ENCODE measurements around the gene ZNF366. TPM values are rescaled to one million over a fixed set of nuclear protein-coding genes. Genes with fewer than 3 reads are reported as not detected.

The ZNF366 gene
- polyA plus RNA-seq, 1 donor (not counting 4 experiments of a cell fraction or from before 2014, with no cell fraction given) = not detected

- Histone ChIP-seq H3K9me3 (ENCODE audit: control insufficient read depth, low read depth, low read length) (no peaks in the 10 kb centered on the region), H3K27ac (ENCODE audit: control insufficient read depth, insufficient read depth, low read length) (peak overlapping the region; percentile 80), H2AFZ (ENCODE audit: control insufficient read depth, low read length) (peak overlapping the region; percentile 65), H4K20me1 (ENCODE audit: control insufficient read depth, extremely low read depth, insufficient read depth, low read length) (no peaks in the 10 kb centered on the region), H3K36me3 (ENCODE audit: control insufficient read depth in 2 of 2, extremely low read depth in 1 of 2, insufficient read depth in 2 of 2, low read length in 2 of 2) (no peaks in the 10 kb centered on the region), H3K79me2 (ENCODE audit: control insufficient read depth, insufficient read depth, low read length) (no peaks in the 10 kb centered on the region), H3K4me1 (ENCODE audit: control insufficient read depth, extremely low read depth, insufficient read depth, low read length) (peaks cover 38% of the 10 kb centered on the region), H3K9ac (ENCODE audit: control insufficient read depth, extremely low read depth, insufficient read depth, low read length) (peak overlapping the region; percentile 57), H3K27me3 (ENCODE audit: control insufficient read depth, extremely low read depth, insufficient read depth, low read length) (no peaks in the 10 kb centered on the region), H3K4me2 (ENCODE audit: control insufficient read depth, extremely low read depth, insufficient read depth, low read depth, low read length) (peak overlapping the region; percentile 76), H3K9me1 (ENCODE audit: control insufficient read depth, extremely low read depth, insufficient read depth, low read length) (no peaks in the 10 kb centered on the region), H3K4me3 (ENCODE audit: control insufficient read depth in 2 of 3, extremely low read depth in 1 of 3, insufficient read depth in 2 of 3, low read depth in 1 of 3, low read length in 3 of 3) (peak overlapping the region in 2 of 3 experiments; percentile 21 to 44)
- DNase-seq (ENCODE audit: low read depth, low spot score) = peak; percentile 59
- TF ChIP-seq EZH2 (IDR thresholded peaks at IDR 0.05; ENCODE audit: low read length) = no peak
- TF ChIP-seq, protein P1, sequence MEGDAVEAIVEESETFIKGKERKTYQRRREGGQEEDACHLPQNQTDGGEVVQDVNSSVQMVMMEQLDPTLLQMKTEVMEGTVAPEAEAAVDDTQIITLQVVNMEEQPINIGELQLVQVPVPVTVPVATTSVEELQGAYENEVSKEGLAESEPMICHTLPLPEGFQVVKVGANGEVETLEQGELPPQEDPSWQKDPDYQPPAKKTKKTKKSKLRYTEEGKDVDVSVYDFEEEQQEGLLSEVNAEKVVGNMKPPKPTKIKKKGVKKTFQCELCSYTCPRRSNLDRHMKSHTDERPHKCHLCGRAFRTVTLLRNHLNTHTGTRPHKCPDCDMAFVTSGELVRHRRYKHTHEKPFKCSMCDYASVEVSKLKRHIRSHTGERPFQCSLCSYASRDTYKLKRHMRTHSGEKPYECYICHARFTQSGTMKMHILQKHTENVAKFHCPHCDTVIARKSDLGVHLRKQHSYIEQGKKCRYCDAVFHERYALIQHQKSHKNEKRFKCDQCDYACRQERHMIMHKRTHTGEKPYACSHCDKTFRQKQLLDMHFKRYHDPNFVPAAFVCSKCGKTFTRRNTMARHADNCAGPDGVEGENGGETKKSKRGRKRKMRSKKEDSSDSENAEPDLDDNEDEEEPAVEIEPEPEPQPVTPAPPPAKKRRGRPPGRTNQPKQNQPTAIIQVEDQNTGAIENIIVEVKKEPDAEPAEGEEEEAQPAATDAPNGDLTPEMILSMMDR (optimal IDR thresholded peaks at IDR 0.05 in 1 of 3, IDR thresholded peaks at IDR 0.05 in 1 of 3, conservative IDR thresholded peaks at IDR 0.05 in 1 of 3; ENCODE audit: extremely low read depth in 1 of 3, insufficient read depth in 2 of 3, low read length in 3 of 3) = no peak
- dilution Hi-C loops (cut with MboI; ENCODE audit: extremely low pct_ligation_motif_present, low sequenced_read_pairs) = no loop called here
- FAIRE-seq = peak; percentile 51
These were observed 43.1 kb downstream of the ZNF366 start for GRCh38 chr5:72464071-72464470.

- no peak for FAIRE-seq
These were observed 43.7 kb downstream of the ZNF366 start for GRCh38 chr5:72463449-72464052.

More at GRCh38 chr5:72463449-72464052, 43.7 kb downstream of the ZNF366 start:
- H3K9ac ChIP-seq (ENCODE audit: control insufficient read depth, extremely low read depth, insufficient read depth, low read length) = peak overlapping the region; percentile 57
- no peaks in the 10 kb centered on the region for H3K9me1 ChIP-seq (ENCODE audit: control insufficient read depth, extremely low read depth, insufficient read depth, low read length)
- peaks cover 38% of the 10 kb centered on the region for H3K4me1 ChIP-seq (ENCODE audit: control insufficient read depth, extremely low read depth, insufficient read depth, low read length)
- dilution Hi-C loops (cut with MboI; ENCODE audit: extremely low pct_ligation_motif_present, low sequenced_read_pairs) = no loop called here
- TF ChIP-seq, protein P1 (optimal IDR thresholded peaks at IDR 0.05 in 1 of 3, IDR thresholded peaks at IDR 0.05 in 1 of 3, conservative IDR thresholded peaks at IDR 0.05 in 1 of 3; ENCODE audit: extremely low read depth in 1 of 3, insufficient read depth in 2 of 3, low read length in 3 of 3) = peak; percentile 1 to 43 (median 22)
- TF ChIP-seq EZH2 (IDR thresholded peaks at IDR 0.05; ENCODE audit: low read length) = no peak
- no peaks in the 10 kb centered on the region for H3K36me3 ChIP-seq (ENCODE audit: control insufficient read depth in 2 of 2, extremely low read depth in 1 of 2, insufficient read depth in 2 of 2, low read length in 2 of 2)
- DNase-seq (ENCODE audit: low read depth, low spot score) = peak; percentile 32
- H2AFZ ChIP-seq (ENCODE audit: control insufficient read depth, low read length) = peak overlapping the region; percentile 65
- no peaks in the 10 kb centered on the region for H3K9me3 ChIP-seq (ENCODE audit: control insufficient read depth, low read depth, low read length)
- H3K4me2 ChIP-seq (ENCODE audit: control insufficient read depth, extremely low read depth, insufficient read depth, low read depth, low read length) = peak overlapping the region; percentile 76
- H3K27ac ChIP-seq (ENCODE audit: control insufficient read depth, insufficient read depth, low read length) = peak overlapping the region; percentile 80
- H3K4me3 ChIP-seq (ENCODE audit: control insufficient read depth in 2 of 3, extremely low read depth in 1 of 3, insufficient read depth in 2 of 3, low read depth in 1 of 3, low read length in 3 of 3) = peak overlapping the region in 2 of 3 experiments; percentile 21 to 44
- no peaks in the 10 kb centered on the region for H4K20me1 ChIP-seq (ENCODE audit: control insufficient read depth, extremely low read depth, insufficient read depth, low read length)
- H3K79me2 ChIP-seq (ENCODE audit: control insufficient read depth, insufficient read depth, low read length) = no peaks in the 10 kb centered on the region
- H3K27me3 ChIP-seq (ENCODE audit: control insufficient read depth, extremely low read depth, insufficient read depth, low read length) = no peaks in the 10 kb centered on the region

Data from keratinocyte (primary cell).